ENCODE results near the gene KIAA2012.
A peak's percentile ranks its signal among the peaks of the same experiment; 100 is the strongest.

KIAA2012 gene

DNA sequence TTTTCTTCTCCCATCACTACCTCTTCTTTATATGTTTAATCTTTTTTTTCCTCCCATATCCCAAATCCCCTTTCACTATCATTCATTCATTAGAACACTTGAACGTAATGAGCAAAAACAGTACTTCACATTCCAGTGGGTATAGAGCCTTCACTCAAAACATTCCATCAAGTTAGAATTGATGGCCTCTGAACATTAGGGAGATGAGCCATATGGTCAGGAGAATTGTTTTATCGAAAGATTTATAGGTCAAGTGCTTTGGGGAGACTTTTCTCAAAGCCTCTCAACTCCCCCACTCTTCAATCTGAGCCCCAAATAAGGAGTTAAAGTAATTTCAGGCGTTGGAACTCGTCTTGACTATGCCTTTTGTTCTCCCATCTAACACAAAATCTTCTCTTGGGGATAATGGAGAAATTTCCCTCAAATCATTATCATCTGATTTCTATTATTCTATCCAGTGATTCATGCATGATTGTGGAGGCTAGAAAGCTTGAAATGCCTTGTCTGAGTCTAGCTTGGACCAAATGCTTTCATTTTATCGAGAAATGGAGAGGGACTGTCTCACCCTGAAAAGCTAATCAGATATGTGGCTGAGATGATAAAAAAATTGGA, 79.2 kb downstream of the KIAA2012 start:
- H3K9ac ChIP-seq (ENCODE audit: low read depth, low read length): no peak overlapping the region
- no peaks in the 10 kb centered on the region for H3K9me3 ChIP-seq (ENCODE audit: control insufficient read depth, insufficient read depth, low read length)
- no peaks in the 10 kb centered on the region for H3K36me3 ChIP-seq (ENCODE audit: control insufficient read depth, insufficient read depth, low read length)

DNA sequence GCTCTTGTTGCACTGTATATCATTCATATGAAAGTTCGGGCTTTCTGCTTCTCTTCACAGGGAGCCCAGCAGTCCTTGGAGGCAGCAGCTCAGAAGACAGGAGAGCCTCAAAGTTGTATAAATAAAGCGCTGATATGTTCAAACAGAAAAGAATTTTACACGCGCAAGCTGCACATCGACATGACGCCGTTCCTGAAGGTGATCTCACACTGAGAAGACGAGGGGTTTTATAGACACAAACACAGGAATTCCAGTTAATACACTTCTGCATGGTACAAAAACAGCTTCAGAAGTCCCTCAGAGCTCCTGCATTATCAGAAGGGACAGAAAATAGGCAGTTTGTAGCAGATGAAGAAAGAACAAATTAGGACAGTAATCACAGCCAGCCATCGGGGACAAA, 81.6 kb downstream of the KIAA2012 start:
- Histone ChIP-seq H3K27me3 (ENCODE audit: control insufficient read depth, insufficient read depth, low read length) (no peaks in the 10 kb centered on the region), H3K27ac (ENCODE audit: low read depth, low read length) (no peak overlapping the region), H3K9ac (ENCODE audit: low read depth, low read length) (no peak overlapping the region), H3K36me3 (ENCODE audit: control insufficient read depth, insufficient read depth, low read length) (no peaks in the 10 kb centered on the region), H3K4me3 (ENCODE audit: low read depth, low read length) (no peak overlapping the region), H3K4me1 (ENCODE audit: control insufficient read depth, insufficient read depth, low read length) (peaks cover 6% of the 10 kb centered on the region), H3K9me3 (ENCODE audit: control insufficient read depth, insufficient read depth, low read length) (no peaks in the 10 kb centered on the region)

More for the DNA sequence above, 79.2 kb downstream of the KIAA2012 start:
- Histone ChIP-seq H3K27ac (ENCODE audit: low read depth, low read length) (no peak overlapping the region), H3K27me3 (ENCODE audit: control insufficient read depth, insufficient read depth, low read length) (peaks cover 3% of the 10 kb centered on the region; the same call in 1 of the 2 replicates), H3K4me1 (ENCODE audit: control insufficient read depth, insufficient read depth, low read length) (peaks cover 27% of the 10 kb centered on the region), H3K4me3 (ENCODE audit: low read depth, low read length) (no peak overlapping the region)

DNA sequence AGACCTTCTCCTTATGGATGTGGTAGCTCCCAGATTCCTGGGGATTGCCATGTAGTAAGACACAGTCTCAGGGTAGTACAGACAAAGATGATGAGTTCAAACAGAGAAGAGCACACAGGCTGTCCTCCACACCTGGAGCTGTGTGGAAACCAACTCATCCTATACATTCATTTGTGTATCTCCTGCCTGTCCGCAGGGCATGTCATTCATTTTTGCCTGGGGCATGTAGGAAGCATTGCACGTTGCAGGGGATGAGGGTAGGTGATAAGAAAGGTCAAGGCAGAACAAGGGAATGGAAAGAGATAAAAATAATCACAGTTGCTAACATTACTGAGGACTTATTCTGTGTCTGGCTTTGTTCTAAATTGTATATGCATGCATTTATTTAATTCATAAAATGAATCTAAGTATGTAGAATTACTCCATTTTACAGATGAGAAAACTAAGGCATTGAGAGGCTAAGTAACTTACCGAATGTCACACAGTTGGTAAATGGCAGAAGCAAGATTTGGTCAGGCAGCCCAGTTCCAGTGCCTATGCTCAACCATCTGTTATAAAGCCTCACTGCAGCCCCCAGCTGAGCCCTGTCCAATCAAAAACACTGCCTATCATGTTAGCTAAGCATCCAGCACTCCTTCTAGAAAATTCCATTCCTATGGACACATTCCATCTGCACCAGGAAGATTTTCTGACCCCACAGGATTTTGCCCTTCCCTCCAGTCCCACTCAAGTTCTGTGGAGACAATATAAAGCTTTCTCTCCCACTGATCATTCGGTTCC, 84.3 kb downstream of the KIAA2012 start:
- Histone ChIP-seq H3K27me3 (ENCODE audit: control insufficient read depth, insufficient read depth, low read length) (no peaks in the 10 kb centered on the region), H3K9me3 (ENCODE audit: control insufficient read depth, insufficient read depth, low read length) (no peaks in the 10 kb centered on the region), H3K27ac (ENCODE audit: low read depth, low read length) (no peak overlapping the region), H3K4me3 (ENCODE audit: low read depth, low read length) (no peak overlapping the region), H3K4me1 (ENCODE audit: control insufficient read depth, insufficient read depth, low read length) (no peaks in the 10 kb centered on the region), H3K9ac (ENCODE audit: low read depth, low read length) (no peak overlapping the region), H3K36me3 (ENCODE audit: control insufficient read depth, insufficient read depth, low read length) (no peaks in the 10 kb centered on the region)

DNA sequence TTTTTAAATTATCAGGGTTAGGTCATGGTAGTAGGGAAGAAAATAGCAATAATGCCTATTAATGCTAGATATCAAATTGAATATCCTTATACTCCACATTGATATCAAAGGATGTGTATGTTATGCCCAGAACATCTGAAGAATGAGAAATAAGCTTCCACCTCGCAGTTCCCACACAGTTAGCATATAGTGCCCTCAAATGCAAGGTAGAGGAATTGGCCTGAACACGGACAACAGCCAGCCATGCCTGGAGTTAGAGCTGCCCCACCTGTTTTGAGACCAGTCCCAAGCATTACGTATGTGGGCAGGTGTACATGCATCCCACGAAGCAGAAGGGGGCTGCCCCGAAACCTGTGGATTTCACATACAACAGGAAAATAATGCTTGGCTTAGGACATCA, 85.7 kb downstream of the KIAA2012 start:
- Histone ChIP-seq H3K36me3 (ENCODE audit: control insufficient read depth, insufficient read depth, low read length) (no peaks in the 10 kb centered on the region), H3K27ac (ENCODE audit: low read depth, low read length) (no peak overlapping the region), H3K9me3 (ENCODE audit: control insufficient read depth, insufficient read depth, low read length) (no peaks in the 10 kb centered on the region), H3K27me3 (ENCODE audit: control insufficient read depth, insufficient read depth, low read length) (no peaks in the 10 kb centered on the region), H3K9ac (ENCODE audit: low read depth, low read length) (no peak overlapping the region), H3K4me1 (ENCODE audit: control insufficient read depth, insufficient read depth, low read length) (no peaks in the 10 kb centered on the region), H3K4me3 (ENCODE audit: low read depth, low read length) (no peak overlapping the region)

DNA sequence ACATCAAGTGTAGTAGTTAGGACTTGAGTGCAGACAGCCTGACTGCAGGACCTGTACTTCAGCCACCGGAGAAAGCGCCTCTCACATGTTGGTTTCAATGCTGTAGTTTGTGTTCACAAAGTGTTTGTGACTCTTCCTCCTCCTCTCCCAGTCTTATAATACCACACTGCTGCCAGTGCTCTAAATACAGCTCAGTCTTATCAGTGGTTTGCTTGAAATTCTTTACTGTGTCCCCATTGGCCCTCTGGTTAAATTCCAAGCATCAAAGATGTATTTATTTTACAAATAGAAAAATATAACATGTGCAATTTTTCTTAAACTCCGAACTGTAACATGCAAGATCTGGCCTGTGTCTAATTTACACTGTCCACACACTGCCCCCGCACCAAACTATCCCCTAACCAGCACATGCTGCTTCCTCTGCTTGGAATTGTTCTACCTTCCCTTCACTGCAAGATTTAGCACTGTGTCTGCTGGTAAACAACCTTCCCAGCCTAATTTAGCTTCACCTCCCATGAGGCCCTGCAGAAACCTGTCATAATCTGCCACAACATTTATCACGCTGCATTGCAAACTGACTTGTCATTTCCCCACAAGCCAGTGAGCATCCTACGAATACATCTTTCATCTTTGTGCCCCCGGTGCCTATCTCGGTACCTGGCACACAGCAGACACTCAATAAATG, 88.2 kb downstream of the KIAA2012 start:
- H3K27ac ChIP-seq (ENCODE audit: low read depth, low read length): no peak overlapping the region
- H3K4me1 ChIP-seq (ENCODE audit: control insufficient read depth, insufficient read depth, low read length): no peaks in the 10 kb centered on the region
- H3K9me3 ChIP-seq (ENCODE audit: control insufficient read depth, insufficient read depth, low read length): no peaks in the 10 kb centered on the region
- no peak overlapping the region for H3K9ac ChIP-seq (ENCODE audit: low read depth, low read length)
- H3K36me3 ChIP-seq (ENCODE audit: control insufficient read depth, insufficient read depth, low read length): no peaks in the 10 kb centered on the region
- H3K4me3 ChIP-seq (ENCODE audit: low read depth, low read length): no peak overlapping the region
- H3K27me3 ChIP-seq (ENCODE audit: control insufficient read depth, insufficient read depth, low read length): no peaks in the 10 kb centered on the region

DNA sequence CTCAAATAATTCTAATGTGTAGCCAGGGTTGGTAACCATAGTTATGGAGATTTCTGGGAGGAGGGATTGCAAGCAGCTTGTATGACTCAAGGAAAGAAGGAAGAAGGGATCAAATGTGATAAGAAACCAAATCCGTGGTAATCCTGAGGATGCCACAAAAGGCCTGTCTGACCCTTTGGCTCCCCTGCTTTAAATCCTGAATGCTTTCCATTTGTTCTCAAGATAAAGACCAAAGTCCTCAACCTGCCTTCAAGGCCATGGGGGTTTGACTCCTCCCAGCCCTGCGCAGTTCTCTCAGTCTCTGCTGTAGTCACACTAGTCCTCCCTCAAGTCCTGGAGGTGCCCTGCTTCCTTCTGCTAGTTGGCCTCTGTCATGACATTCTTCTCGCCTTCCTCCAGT, 91.4 kb downstream of the KIAA2012 start:
- Histone ChIP-seq H3K9me3 (ENCODE audit: control insufficient read depth, insufficient read depth, low read length) (no peaks in the 10 kb centered on the region), H3K4me1 (ENCODE audit: control insufficient read depth, insufficient read depth, low read length) (no peaks in the 10 kb centered on the region), H3K9ac (ENCODE audit: low read depth, low read length) (no peak overlapping the region), H3K27me3 (ENCODE audit: control insufficient read depth, insufficient read depth, low read length) (no peaks in the 10 kb centered on the region), H3K36me3 (ENCODE audit: control insufficient read depth, insufficient read depth, low read length) (no peaks in the 10 kb centered on the region), H3K4me3 (ENCODE audit: low read depth, low read length) (no peak overlapping the region), H3K27ac (ENCODE audit: low read depth, low read length) (peak overlapping the region; percentile 63)

DNA sequence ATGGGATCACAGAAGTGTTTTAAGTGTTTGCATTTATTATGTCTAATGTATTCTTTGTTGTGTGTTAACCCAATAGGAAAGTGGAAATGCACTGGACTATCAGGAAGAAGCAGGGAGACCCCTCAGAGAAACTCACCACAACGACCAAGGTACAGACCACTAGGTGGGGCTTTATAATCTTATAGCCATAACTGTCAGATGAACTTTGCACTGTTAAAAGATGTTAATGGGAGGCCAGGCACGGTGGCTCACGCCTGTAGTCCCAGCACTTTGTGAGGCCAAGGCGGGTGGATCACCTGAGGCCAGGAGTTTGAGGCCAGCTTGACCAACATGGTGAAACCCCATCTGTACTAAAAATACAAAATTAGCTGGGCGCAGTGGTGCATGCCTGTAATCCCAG, 92.2 kb downstream of the KIAA2012 start:
- Histone ChIP-seq H3K4me3 (ENCODE audit: low read depth, low read length) (no peak overlapping the region), H3K9ac (ENCODE audit: low read depth, low read length) (no peak overlapping the region), H3K9me3 (ENCODE audit: control insufficient read depth, insufficient read depth, low read length) (no peaks in the 10 kb centered on the region), H3K27ac (ENCODE audit: low read depth, low read length) (no peak overlapping the region), H3K36me3 (ENCODE audit: control insufficient read depth, insufficient read depth, low read length) (no peaks in the 10 kb centered on the region), H3K27me3 (ENCODE audit: control insufficient read depth, insufficient read depth, low read length) (peaks cover 8% of the 10 kb centered on the region), H3K4me1 (ENCODE audit: control insufficient read depth, insufficient read depth, low read length) (no peaks in the 10 kb centered on the region)

DNA sequence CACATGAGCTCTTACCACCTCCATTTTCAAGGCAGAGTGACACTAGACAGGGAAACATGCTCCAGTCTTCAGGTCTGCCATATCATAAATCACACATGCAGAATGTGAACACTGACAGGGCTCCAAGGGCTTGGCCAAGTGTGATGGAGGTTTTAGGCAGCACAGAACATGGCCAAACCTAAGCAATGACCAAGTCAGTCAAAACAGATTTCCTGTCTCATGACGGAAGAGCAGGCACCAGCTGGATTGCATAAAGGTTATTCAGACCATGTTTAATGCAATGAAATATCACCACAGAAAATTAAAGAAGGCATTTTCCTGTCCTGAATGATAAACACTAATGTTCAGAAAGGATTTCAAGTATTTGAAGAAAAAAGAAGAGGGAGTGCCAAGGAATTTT, 92.9 kb downstream of the KIAA2012 start:
- H3K9ac ChIP-seq (ENCODE audit: low read depth, low read length): no peak overlapping the region
- no peak overlapping the region for H3K4me3 ChIP-seq (ENCODE audit: low read depth, low read length)
- no peaks in the 10 kb centered on the region for H3K9me3 ChIP-seq (ENCODE audit: control insufficient read depth, insufficient read depth, low read length)
- H3K4me1 ChIP-seq (ENCODE audit: control insufficient read depth, insufficient read depth, low read length): peaks cover 2% of the 10 kb centered on the region; the same call in 1 of the 2 replicates
- peaks cover 15% of the 10 kb centered on the region for H3K27me3 ChIP-seq (ENCODE audit: control insufficient read depth, insufficient read depth, low read length)
- no peaks in the 10 kb centered on the region for H3K36me3 ChIP-seq (ENCODE audit: control insufficient read depth, insufficient read depth, low read length)
- H3K27ac ChIP-seq (ENCODE audit: low read depth, low read length): no peak overlapping the region

DNA sequence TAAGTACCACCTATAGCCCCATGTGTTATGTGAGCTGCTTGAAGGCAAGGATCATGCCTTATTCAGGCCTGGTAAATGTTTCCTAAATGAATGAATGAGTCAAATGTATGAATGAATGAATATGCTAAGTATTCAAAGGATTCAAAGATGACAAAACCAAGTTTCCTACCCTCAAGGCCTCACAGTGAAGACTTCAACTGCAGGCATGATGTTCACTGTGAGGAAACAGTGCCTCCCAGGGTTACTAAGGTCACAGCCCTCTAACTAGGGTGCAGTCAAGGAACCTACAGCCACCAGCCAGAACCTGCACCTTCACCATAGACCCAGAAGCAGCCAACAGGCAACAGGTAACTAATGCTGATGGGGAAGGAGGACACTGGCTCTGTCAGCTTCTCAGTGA, 96.1 kb downstream of the KIAA2012 start:
- no peaks in the 10 kb centered on the region for H3K36me3 ChIP-seq (ENCODE audit: control insufficient read depth, insufficient read depth, low read length)
- H3K27me3 ChIP-seq (ENCODE audit: control insufficient read depth, insufficient read depth, low read length): peaks cover 26% of the 10 kb centered on the region
- H3K4me1 ChIP-seq (ENCODE audit: control insufficient read depth, insufficient read depth, low read length): peaks cover 4% of the 10 kb centered on the region; the same call in 1 of the 2 replicates
- no peak overlapping the region for H3K9ac ChIP-seq (ENCODE audit: low read depth, low read length)
- H3K9me3 ChIP-seq (ENCODE audit: control insufficient read depth, insufficient read depth, low read length): no peaks in the 10 kb centered on the region
- H3K27ac ChIP-seq (ENCODE audit: low read depth, low read length): no peak overlapping the region
- H3K4me3 ChIP-seq (ENCODE audit: low read depth, low read length): no peak overlapping the region

DNA sequence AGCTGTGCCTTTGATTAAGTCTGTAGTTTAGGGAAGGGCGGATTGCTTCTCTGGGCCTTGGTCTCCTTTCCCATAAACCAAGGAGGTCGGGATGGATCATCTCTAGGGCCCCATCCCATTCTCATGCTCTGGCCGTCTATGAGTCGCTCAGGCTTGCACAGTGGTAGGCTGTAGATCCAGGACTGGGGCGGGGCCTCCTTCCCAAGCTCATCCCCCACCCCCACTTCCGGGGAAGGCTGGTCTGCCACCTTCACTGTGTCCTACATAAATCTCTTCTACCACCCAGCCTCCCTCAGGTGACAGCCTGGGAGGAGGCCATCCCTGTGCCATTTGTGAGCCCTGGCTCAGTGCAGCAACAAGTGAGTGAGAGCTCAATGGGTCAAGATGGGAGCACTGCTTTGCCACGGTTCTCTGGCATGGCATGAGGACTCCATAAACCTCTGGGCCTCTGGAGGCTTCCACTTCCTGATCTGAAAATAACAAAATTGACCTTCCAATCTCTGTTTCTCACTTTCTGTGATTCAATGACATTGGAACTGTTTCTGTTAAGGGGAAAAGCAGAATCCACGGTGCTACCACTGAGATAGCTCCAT, 96.9 kb downstream of the KIAA2012 start:
- no peaks in the 10 kb centered on the region for H3K9me3 ChIP-seq (ENCODE audit: control insufficient read depth, insufficient read depth, low read length)
- peaks cover 26% of the 10 kb centered on the region for H3K27me3 ChIP-seq (ENCODE audit: control insufficient read depth, insufficient read depth, low read length)
- H3K4me3 ChIP-seq (ENCODE audit: low read depth, low read length): no peak overlapping the region
- no peaks in the 10 kb centered on the region for H3K36me3 ChIP-seq (ENCODE audit: control insufficient read depth, insufficient read depth, low read length)
- H3K9ac ChIP-seq (ENCODE audit: low read depth, low read length): no peak overlapping the region
- H3K4me1 ChIP-seq (ENCODE audit: control insufficient read depth, insufficient read depth, low read length): peaks cover 4% of the 10 kb centered on the region; the same call in 1 of the 2 replicates
- no peak overlapping the region for H3K27ac ChIP-seq (ENCODE audit: low read depth, low read length)
